Cardiac muscle cell (in vitro differentiated cells and primary cell): ENCODE data around the gene IFNGR2. TPM values are rescaled to one million over a fixed set of nuclear protein-coding genes. Genes with fewer than 3 reads are reported as not detected.

ENCODE experiments used
- DNase-seq, 2 donors: peaks; one replicate each; pipeline versions ENCODE4 v3.0.0 to v3.0.0-alpha.2; 2010 to 2017; ENCODE audit warnings: low read depth in 1 of 2, low spot score in 1 of 2
- H3K27ac ChIP-seq: fragments of 200-600 bp; sonication (generic); 2 replicates; pipeline ENCODE4 v1.5.1; 2016
- H3K27me3 ChIP-seq: fragments of 200-600 bp; sonication (generic); 2 replicates; pipeline ENCODE4 v1.6.0; 2016; ENCODE audit warnings: control low read depth
- H3K36me3 ChIP-seq: fragments of 200-600 bp; sonication (generic); 2 replicates; pipeline ENCODE4 v1.5.1; 2016; ENCODE audit warnings: control low read depth
- H3K4me1 ChIP-seq: fragments of 200-600 bp; sonication (generic); 2 replicates; pipeline ENCODE4 v1.8.1; 2017; ENCODE audit warnings: low read depth, mild to moderate bottlenecking, mixed run types
- H3K4me3 ChIP-seq: fragments of 200-600 bp; sonication (generic); 2 replicates; pipeline ENCODE4 v1.5.1; 2016; ENCODE audit warnings: mild to moderate bottlenecking
- H3K9me3 ChIP-seq: fragments of 200-600 bp; sonication (generic); 2 replicates; pipeline ENCODE4 v1.5.1; 2017; ENCODE audit warnings: low read depth, mild to moderate bottlenecking, control low read depth
- polyA plus RNA-seq: library from polyadenylated mRNA; unstranded; fragments of >200 nt; fragmentation: Nextera tagmentation; extraction: Ambion mirVana; gene quantifications from 2 replicates; pipeline ENCODE4 v1.2.1, GENCODE V29; 2016
- total RNA-seq: library from RNA; depleted of rRNA; stranded (reverse); fragments of >200 nt; gene quantifications from 2 replicates; pipeline ENCODE4 v1.2.3, GENCODE V29; 2016
- TF ChIP-seq, protein P1 (sequence below): IDR thresholded peaks from 2 replicates; pipeline ENCODE4 v1.5.1; 2012; ENCODE audit warnings: low read depth, mild to moderate bottlenecking, low read length

IFNGR2 gene
- total and polyA plus RNA-seq, 2 experiments from 2014 or later: 36.8 to 64.6 TPM

- TF ChIP-seq, protein P1, sequence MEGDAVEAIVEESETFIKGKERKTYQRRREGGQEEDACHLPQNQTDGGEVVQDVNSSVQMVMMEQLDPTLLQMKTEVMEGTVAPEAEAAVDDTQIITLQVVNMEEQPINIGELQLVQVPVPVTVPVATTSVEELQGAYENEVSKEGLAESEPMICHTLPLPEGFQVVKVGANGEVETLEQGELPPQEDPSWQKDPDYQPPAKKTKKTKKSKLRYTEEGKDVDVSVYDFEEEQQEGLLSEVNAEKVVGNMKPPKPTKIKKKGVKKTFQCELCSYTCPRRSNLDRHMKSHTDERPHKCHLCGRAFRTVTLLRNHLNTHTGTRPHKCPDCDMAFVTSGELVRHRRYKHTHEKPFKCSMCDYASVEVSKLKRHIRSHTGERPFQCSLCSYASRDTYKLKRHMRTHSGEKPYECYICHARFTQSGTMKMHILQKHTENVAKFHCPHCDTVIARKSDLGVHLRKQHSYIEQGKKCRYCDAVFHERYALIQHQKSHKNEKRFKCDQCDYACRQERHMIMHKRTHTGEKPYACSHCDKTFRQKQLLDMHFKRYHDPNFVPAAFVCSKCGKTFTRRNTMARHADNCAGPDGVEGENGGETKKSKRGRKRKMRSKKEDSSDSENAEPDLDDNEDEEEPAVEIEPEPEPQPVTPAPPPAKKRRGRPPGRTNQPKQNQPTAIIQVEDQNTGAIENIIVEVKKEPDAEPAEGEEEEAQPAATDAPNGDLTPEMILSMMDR: no peak
Measured at GRCh38 chr21:33421713-33422393, 18.6 kb downstream of the IFNGR2 start.

GRCh38 chr21:33424214-33424613 is 21.0 kb downstream of the IFNGR2 start:
- H3K4me3 ChIP-seq: no peak overlapping the region
- DNase-seq: no peak
- no peaks in the 10 kb centered on the region for H3K4me1 ChIP-seq
- TF ChIP-seq, protein P1: no peak
- no peaks in the 10 kb centered on the region for H3K9me3 ChIP-seq
- no peaks in the 10 kb centered on the region for H3K27me3 ChIP-seq
- peaks cover 42% of the 10 kb centered on the region for H3K36me3 ChIP-seq
- H3K27ac ChIP-seq: no peak overlapping the region

More at GRCh38 chr21:33421713-33422393, 18.6 kb downstream of the IFNGR2 start:
- Histone ChIP-seq H3K27me3 (no peaks in the 10 kb centered on the region), H3K9me3 (no peaks in the 10 kb centered on the region), H3K4me3 (no peak overlapping the region), H3K4me1 (no peaks in the 10 kb centered on the region), H3K36me3 (peaks cover 37% of the 10 kb centered on the region), H3K27ac (no peak overlapping the region)
- no peak for DNase-seq

GRCh38 chr21:33425825-33426224 is 22.6 kb downstream of the IFNGR2 start:
- Histone ChIP-seq H3K4me3 (no peak overlapping the region), H3K27me3 (no peaks in the 10 kb centered on the region), H3K27ac (no peak overlapping the region), H3K4me1 (no peaks in the 10 kb centered on the region), H3K9me3 (no peaks in the 10 kb centered on the region), H3K36me3 (peaks cover 49% of the 10 kb centered on the region)
- TF ChIP-seq, protein P1: no peak
- no peak for DNase-seq

GRCh38 chr21:33427051-33427450 is 23.8 kb downstream of the IFNGR2 start:
- no peaks in the 10 kb centered on the region for H3K9me3 ChIP-seq
- H3K4me1 ChIP-seq: no peaks in the 10 kb centered on the region
- DNase-seq: no peak
- H3K27me3 ChIP-seq: no peaks in the 10 kb centered on the region
- H3K4me3 ChIP-seq: no peak overlapping the region
- no peak overlapping the region for H3K27ac ChIP-seq
- H3K36me3 ChIP-seq: peaks cover 54% of the 10 kb centered on the region
- TF ChIP-seq, protein P1: no peak

GRCh38 chr21:33428669-33429068 is 25.5 kb downstream of the IFNGR2 start:
- no peaks in the 10 kb centered on the region for H3K4me1 ChIP-seq
- peaks cover 63% of the 10 kb centered on the region for H3K36me3 ChIP-seq
- H3K27ac ChIP-seq: no peak overlapping the region

More at GRCh38 chr21:33428669-33429068, 25.5 kb downstream of the IFNGR2 start:
- no peaks in the 10 kb centered on the region for H3K9me3 ChIP-seq
- H3K27me3 ChIP-seq: no peaks in the 10 kb centered on the region
- no peak overlapping the region for H3K4me3 ChIP-seq
- TF ChIP-seq, protein P1: no peak
- DNase-seq: no peak
